B cell (primary cell): ENCODE measurements around the gene HTR1D.

Experiments used
- CTCF ChIP-seq: fragments of 200-600 bp; IDR thresholded peaks from one replicate; pipeline ENCODE4 v1.8.0; 2022; ENCODE audit warnings: antibody characterized with exemption, mild to moderate bottlenecking
- EZH2 ChIP-seq: IDR thresholded peaks from 2 replicates; pipeline ENCODE4 v1.6.1; 2012; ENCODE audit warnings: borderline replicate concordance, low read depth, mild to moderate bottlenecking, moderate library complexity, low read length; ENCODE audit not compliant: insufficient read depth, poor library complexity, severe bottlenecking

- TF ChIP-seq EZH2 (no peak), CTCF (no peak)
These were observed 1.4 kb downstream of the HTR1D start for GRCh38 chr1:23215751-23216449.
